ENCODE data around the gene FBXO9. TPM values are rescaled to one million over a fixed set of nuclear protein-coding genes. Genes with fewer than 3 reads are reported as not detected.

FBXO9 gene
- total and polyA plus RNA-seq, 7 experiments from 2014 or later, result 52.3 to 133 (median 72.3) TPM

GRCh38 chr6:53064726-53065265 lies 408 bp upstream of the FBXO9 start:
- ChIA-PET POLR2A (interaction anchor here (0.7 to 1.6 kb wide), 4 partner anchors 70 to 779 kb away, joined by 3 to 9 read pairs (median 4); partner anchors contain the start of genes GSTA4 and MCM3), CTCF (interaction anchor here (1.5 kb wide), 2 partner anchors 10 to 69 kb away, joined by 5 read pairs; partner anchors contain the start of gene GSTA4)
- H3K4me3 Mint-ChIP-seq, result peak overlapping the region; percentile 86 to 100 (median 99)
- peaks cover 21 to 22% of the 10 kb centered on the region in 2 donors for H3K4me1 ChIP-seq (ENCODE audit: control insufficient read depth in 2 of 2, insufficient read depth in 2 of 2, low read length in 2 of 2)
- H3K27ac ChIP-seq (ENCODE audit: low read depth, low read length), result peak overlapping the region; percentile 78
- peaks cover 0 to 4% (median 0%) of the 10 kb centered on the region in 5 donors for H3K36me3 Mint-ChIP-seq
- H3K4me3 ChIP-seq (ENCODE audit: low read length), result peak overlapping the region; percentile 95
- H3K27me3 Mint-ChIP-seq, result no peaks in the 10 kb centered on the region
- intact Hi-C loops (cut with micrococcal nuclease), result loop anchor here (1.0 to 5.0 kb wide), 11 partner anchors 270 to 780 kb away; partner anchors contain the start of genes EFHC1 (in 2 of the 2), ELOVL5 (in 2 of the 2), MCM3 (in 2 of the 2) and TRAM2 (in 2 of the 2)
- no peaks in the 10 kb centered on the region for H3K9me3 ChIP-seq (ENCODE audit: control insufficient read depth in 2 of 3, low read length in 3 of 3)
- H3K4me1 Mint-ChIP-seq, result peaks cover 36 to 67% (median 55%) of the 10 kb centered on the region in 7 donors
- no peaks in the 10 kb centered on the region for H3K9me3 Mint-ChIP-seq
- ATAC-seq (peak; percentile 91), DNase-seq (peak; percentile 81 to 98 (median 94))
- peak overlapping the region; percentile 90 to 99 (median 97) for H3K27ac Mint-ChIP-seq
- H3K36me3 ChIP-seq (ENCODE audit: control insufficient read depth in 2 of 3, insufficient read depth in 3 of 3, low read length in 3 of 3), result peaks cover 0 to 14% (median 0%) of the 10 kb centered on the region in 3 experiments
- H3K27me3 ChIP-seq (ENCODE audit: control insufficient read depth in 2 of 2, insufficient read depth in 2 of 2, low read length in 2 of 2), result no peaks in the 10 kb centered on the region

GRCh38 chr6:53066077-53066417 lies 843 bp downstream of the FBXO9 start:
- H3K4me3 Mint-ChIP-seq, result peak overlapping the region; percentile 86 to 100 (median 99)
- H3K9me3 Mint-ChIP-seq, result no peaks in the 10 kb centered on the region
- Histone ChIP-seq H3K9me3 (ENCODE audit: control insufficient read depth in 2 of 3, low read length in 3 of 3) (no peaks in the 10 kb centered on the region), H3K4me3 (ENCODE audit: low read length) (peak overlapping the region; percentile 95), H3K27me3 (ENCODE audit: control insufficient read depth in 2 of 2, insufficient read depth in 2 of 2, low read length in 2 of 2) (no peaks in the 10 kb centered on the region), H3K4me1 (ENCODE audit: control insufficient read depth in 2 of 2, insufficient read depth in 2 of 2, low read length in 2 of 2) (peaks cover 13 to 21% of the 10 kb centered on the region in 2 donors), H3K27ac (ENCODE audit: low read depth, low read length) (peak overlapping the region; percentile 78), H3K36me3 (ENCODE audit: control insufficient read depth in 2 of 3, insufficient read depth in 3 of 3, low read length in 3 of 3) (peaks cover 0 to 14% (median 0%) of the 10 kb centered on the region in 3 experiments)
- H3K36me3 Mint-ChIP-seq, result peaks cover 0 to 6% (median 4%) of the 10 kb centered on the region in 5 donors
- no peaks in the 10 kb centered on the region for H3K27me3 Mint-ChIP-seq
- intact Hi-C loops (cut with micrococcal nuclease), result loop anchor here in 1 of 2 donors (5.0 kb wide), 1 partner anchor 659 kb away; no protein-coding TSS in a partner anchor
- peaks cover 29 to 63% (median 51%) of the 10 kb centered on the region in 7 donors for H3K4me1 Mint-ChIP-seq
- DNase-seq (peak in 8 of 9 donors; percentile 11 to 48 (median 24)), ATAC-seq (no peak)
- POLR2A ChIA-PET, result interaction anchor here (0.6 to 1.6 kb wide), 6 partner anchors 14 to 781 kb away, joined by 3 to 9 read pairs (median 3); partner anchors contain the start of genes GSTA4 and MCM3
- CTCF ChIA-PET, result interaction anchor here (1.5 kb wide), 2 partner anchors 9 to 71 kb away, joined by 5 read pairs; partner anchors contain the start of gene GSTA4
- peak overlapping the region; percentile 57 to 98 (median 90) for H3K27ac Mint-ChIP-seq

- peak overlapping the region in 7 of 9 donors; percentile 52 to 85 (median 64) for H3K27ac Mint-ChIP-seq
- Histone ChIP-seq H3K36me3 (ENCODE audit: control insufficient read depth in 2 of 3, insufficient read depth in 3 of 3, low read length in 3 of 3) (peaks cover 0 to 14% (median 0%) of the 10 kb centered on the region in 3 experiments), H3K9me3 (ENCODE audit: control insufficient read depth in 2 of 3, low read length in 3 of 3) (no peaks in the 10 kb centered on the region), H3K4me1 (ENCODE audit: control insufficient read depth in 2 of 2, insufficient read depth in 2 of 2, low read length in 2 of 2) (peaks cover 13 to 21% of the 10 kb centered on the region in 2 donors), H3K4me3 (ENCODE audit: low read length) (no peak overlapping the region), H3K27me3 (ENCODE audit: control insufficient read depth in 2 of 2, insufficient read depth in 2 of 2, low read length in 2 of 2) (no peaks in the 10 kb centered on the region), H3K27ac (ENCODE audit: low read depth, low read length) (peak overlapping the region; percentile 78)
- DNase-seq (no peak), ATAC-seq (no peak)
- intact Hi-C loops (cut with micrococcal nuclease), result loop anchor here in 1 of 2 donors (5.0 kb wide), 1 partner anchor 660 kb away; no protein-coding TSS in a partner anchor
- H3K36me3 Mint-ChIP-seq, result peaks cover 0 to 6% (median 4%) of the 10 kb centered on the region in 5 donors
- CTCF ChIA-PET, result interaction anchor here (0.6 to 1.0 kb wide), 2 partner anchors 11 to 416 kb away, joined by 3 read pairs; no protein-coding TSS in a partner anchor
- peak overlapping the region; percentile 65 to 100 (median 98) for H3K4me3 Mint-ChIP-seq
- H3K27me3 Mint-ChIP-seq, result no peaks in the 10 kb centered on the region
- H3K9me3 Mint-ChIP-seq, result no peaks in the 10 kb centered on the region
- peaks cover 29 to 61% (median 53%) of the 10 kb centered on the region in 7 donors for H3K4me1 Mint-ChIP-seq
- POLR2A ChIA-PET, result interaction anchor here (0.6 to 1.1 kb wide), 3 partner anchors 9 to 659 kb away, joined by 3 read pairs; no protein-coding TSS in a partner anchor
Observed at GRCh38 chr6:53066874-53067706, 1.9 kb downstream of the FBXO9 start.

GRCh38 chr6:53067849-53068361 lies 2.7 kb downstream of the FBXO9 start:
- H3K9me3 Mint-ChIP-seq, result no peaks in the 10 kb centered on the region
- Histone ChIP-seq H3K27me3 (ENCODE audit: control insufficient read depth in 2 of 2, insufficient read depth in 2 of 2, low read length in 2 of 2) (no peaks in the 10 kb centered on the region), H3K9me3 (ENCODE audit: control insufficient read depth in 2 of 3, low read length in 3 of 3) (no peaks in the 10 kb centered on the region), H3K4me1 (ENCODE audit: control insufficient read depth in 2 of 2, insufficient read depth in 2 of 2, low read length in 2 of 2) (peaks cover 13 to 17% of the 10 kb centered on the region in 2 donors), H3K36me3 (ENCODE audit: control insufficient read depth in 2 of 3, insufficient read depth in 3 of 3, low read length in 3 of 3) (peaks cover 0 to 20% (median 0%) of the 10 kb centered on the region in 3 experiments), H3K27ac (ENCODE audit: low read depth, low read length) (no peak overlapping the region), H3K4me3 (ENCODE audit: low read length) (no peak overlapping the region)
- H3K27me3 Mint-ChIP-seq, result no peaks in the 10 kb centered on the region
- ATAC-seq (no peak), DNase-seq (no peak)
- POLR2A ChIA-PET, result interaction anchor here (0.7 to 1.1 kb wide), 2 partner anchors 9 to 31 kb away, joined by 3 read pairs; no protein-coding TSS in a partner anchor
- H3K27ac Mint-ChIP-seq, result peak overlapping the region in 2 of 9 donors; percentile 7 to 51
- peaks cover 0 to 9% (median 6%) of the 10 kb centered on the region in 5 donors for H3K36me3 Mint-ChIP-seq
- intact Hi-C loops (cut with micrococcal nuclease), result loop anchor here in 1 of 2 donors (5.0 kb wide), 1 partner anchor 661 kb away; no protein-coding TSS in a partner anchor
- CTCF ChIA-PET, result interaction anchor here (0.6 to 1.0 kb wide), 2 partner anchors 10 to 417 kb away, joined by 3 read pairs; no protein-coding TSS in a partner anchor
- peak overlapping the region in 3 of 10 donors; percentile 16 to 99 (median 89) for H3K4me3 Mint-ChIP-seq
- H3K4me1 Mint-ChIP-seq, result peaks cover 29 to 56% (median 45%) of the 10 kb centered on the region in 7 donors

- Histone ChIP-seq H3K4me3 (ENCODE audit: low read length) (no peak overlapping the region), H3K27ac (ENCODE audit: low read depth, low read length) (no peak overlapping the region), H3K4me1 (ENCODE audit: control insufficient read depth in 2 of 2, insufficient read depth in 2 of 2, low read length in 2 of 2) (peaks cover 10 to 12% of the 10 kb centered on the region in 2 donors), H3K36me3 (ENCODE audit: control insufficient read depth in 2 of 3, insufficient read depth in 3 of 3, low read length in 3 of 3) (peaks cover 0 to 31% (median 5%) of the 10 kb centered on the region in 3 experiments), H3K9me3 (ENCODE audit: control insufficient read depth in 2 of 3, low read length in 3 of 3) (no peaks in the 10 kb centered on the region), H3K27me3 (ENCODE audit: control insufficient read depth in 2 of 2, insufficient read depth in 2 of 2, low read length in 2 of 2) (no peaks in the 10 kb centered on the region)
- intact Hi-C loops (cut with micrococcal nuclease), result loop anchor here in 1 of 2 donors (5.0 kb wide), 1 partner anchor 662 kb away; no protein-coding TSS in a partner anchor
- CTCF ChIA-PET, result no interaction called here
- POLR2A ChIA-PET, result no interaction called here
- peaks cover 27 to 53% (median 44%) of the 10 kb centered on the region in 7 donors for H3K4me1 Mint-ChIP-seq
- no peaks in the 10 kb centered on the region for H3K9me3 Mint-ChIP-seq
- H3K27me3 Mint-ChIP-seq, result no peaks in the 10 kb centered on the region
- ATAC-seq (no peak), DNase-seq (no peak)
- H3K4me3 Mint-ChIP-seq, result no peak overlapping the region
- H3K36me3 Mint-ChIP-seq, result peaks cover 8 to 19% (median 13%) of the 10 kb centered on the region in 5 donors
- H3K27ac Mint-ChIP-seq, result no peak overlapping the region
Observed at GRCh38 chr6:53069427-53069826, 4.2 kb downstream of the FBXO9 start.

GRCh38 chr6:53070806-53071205 lies 5.6 kb downstream of the FBXO9 start:
- H3K27me3 Mint-ChIP-seq, result no peaks in the 10 kb centered on the region
- H3K9me3 ChIP-seq (ENCODE audit: control insufficient read depth in 2 of 3, low read length in 3 of 3), result no peaks in the 10 kb centered on the region
- intact Hi-C loops (cut with micrococcal nuclease), result no loop called here
- H3K27ac Mint-ChIP-seq, result peak overlapping the region in 2 of 9 donors; percentile 11 to 61
- ATAC-seq (no peak), DNase-seq (peak in 3 of 9 donors; percentile 13 to 19 (median 17))
- H3K27me3 ChIP-seq (ENCODE audit: control insufficient read depth in 2 of 2, insufficient read depth in 2 of 2, low read length in 2 of 2), result no peaks in the 10 kb centered on the region
- no peaks in the 10 kb centered on the region for H3K9me3 Mint-ChIP-seq
- H3K4me1 ChIP-seq (ENCODE audit: control insufficient read depth in 2 of 2, insufficient read depth in 2 of 2, low read length in 2 of 2), result peaks cover 9 to 10% of the 10 kb centered on the region in 2 donors
- H3K36me3 Mint-ChIP-seq, result peaks cover 9 to 23% (median 15%) of the 10 kb centered on the region in 5 donors
- no peak overlapping the region for H3K4me3 Mint-ChIP-seq
- peaks cover 0 to 30% (median 5%) of the 10 kb centered on the region in 3 experiments for H3K36me3 ChIP-seq (ENCODE audit: control insufficient read depth in 2 of 3, insufficient read depth in 3 of 3, low read length in 3 of 3)
- ChIA-PET POLR2A (no interaction called here), CTCF (no interaction called here)
- peaks cover 27 to 53% (median 41%) of the 10 kb centered on the region in 7 donors for H3K4me1 Mint-ChIP-seq
- H3K4me3 ChIP-seq (ENCODE audit: low read length), result no peak overlapping the region
- no peak overlapping the region for H3K27ac ChIP-seq (ENCODE audit: low read depth, low read length)
